ENCODE measurements around the gene SPATA32. TPM values are rescaled to one million over a fixed set of nuclear protein-coding genes. Genes with fewer than 3 reads are reported as not detected.

The SPATA32 gene
- total RNA-seq, 1 donor from 2014 or later = not detected

GRCh38 chr17:45231481-45232116 is 30.3 kb downstream of the SPATA32 start:
- H3K4me3 ChIP-seq (ENCODE audit: low read depth, low read length) = no peak overlapping the region
- TF ChIP-seq, protein P1, sequence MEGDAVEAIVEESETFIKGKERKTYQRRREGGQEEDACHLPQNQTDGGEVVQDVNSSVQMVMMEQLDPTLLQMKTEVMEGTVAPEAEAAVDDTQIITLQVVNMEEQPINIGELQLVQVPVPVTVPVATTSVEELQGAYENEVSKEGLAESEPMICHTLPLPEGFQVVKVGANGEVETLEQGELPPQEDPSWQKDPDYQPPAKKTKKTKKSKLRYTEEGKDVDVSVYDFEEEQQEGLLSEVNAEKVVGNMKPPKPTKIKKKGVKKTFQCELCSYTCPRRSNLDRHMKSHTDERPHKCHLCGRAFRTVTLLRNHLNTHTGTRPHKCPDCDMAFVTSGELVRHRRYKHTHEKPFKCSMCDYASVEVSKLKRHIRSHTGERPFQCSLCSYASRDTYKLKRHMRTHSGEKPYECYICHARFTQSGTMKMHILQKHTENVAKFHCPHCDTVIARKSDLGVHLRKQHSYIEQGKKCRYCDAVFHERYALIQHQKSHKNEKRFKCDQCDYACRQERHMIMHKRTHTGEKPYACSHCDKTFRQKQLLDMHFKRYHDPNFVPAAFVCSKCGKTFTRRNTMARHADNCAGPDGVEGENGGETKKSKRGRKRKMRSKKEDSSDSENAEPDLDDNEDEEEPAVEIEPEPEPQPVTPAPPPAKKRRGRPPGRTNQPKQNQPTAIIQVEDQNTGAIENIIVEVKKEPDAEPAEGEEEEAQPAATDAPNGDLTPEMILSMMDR (conservative IDR thresholded peaks at IDR 0.05; ENCODE audit: low read depth, low read length) = peak; percentile 56
- DNase-seq (ENCODE audit: low read depth) = no peak

- DNase-seq (ENCODE audit: low read depth) = no peak
- no peak overlapping the region for H3K4me3 ChIP-seq (ENCODE audit: low read depth, low read length)
- TF ChIP-seq, protein P1 (conservative IDR thresholded peaks at IDR 0.05; ENCODE audit: low read depth, low read length) = no peak
These were observed 31.0 kb downstream of the SPATA32 start for GRCh38 chr17:45230787-45231480.

- TF ChIP-seq, protein P1 (conservative IDR thresholded peaks at IDR 0.05; ENCODE audit: low read depth, low read length) = no peak
- no peak for DNase-seq (ENCODE audit: low read depth)
- H3K4me3 ChIP-seq (ENCODE audit: low read depth, low read length) = no peak overlapping the region
These were observed 31.5 kb downstream of the SPATA32 start for GRCh38 chr17:45230410-45230786.

DNA sequence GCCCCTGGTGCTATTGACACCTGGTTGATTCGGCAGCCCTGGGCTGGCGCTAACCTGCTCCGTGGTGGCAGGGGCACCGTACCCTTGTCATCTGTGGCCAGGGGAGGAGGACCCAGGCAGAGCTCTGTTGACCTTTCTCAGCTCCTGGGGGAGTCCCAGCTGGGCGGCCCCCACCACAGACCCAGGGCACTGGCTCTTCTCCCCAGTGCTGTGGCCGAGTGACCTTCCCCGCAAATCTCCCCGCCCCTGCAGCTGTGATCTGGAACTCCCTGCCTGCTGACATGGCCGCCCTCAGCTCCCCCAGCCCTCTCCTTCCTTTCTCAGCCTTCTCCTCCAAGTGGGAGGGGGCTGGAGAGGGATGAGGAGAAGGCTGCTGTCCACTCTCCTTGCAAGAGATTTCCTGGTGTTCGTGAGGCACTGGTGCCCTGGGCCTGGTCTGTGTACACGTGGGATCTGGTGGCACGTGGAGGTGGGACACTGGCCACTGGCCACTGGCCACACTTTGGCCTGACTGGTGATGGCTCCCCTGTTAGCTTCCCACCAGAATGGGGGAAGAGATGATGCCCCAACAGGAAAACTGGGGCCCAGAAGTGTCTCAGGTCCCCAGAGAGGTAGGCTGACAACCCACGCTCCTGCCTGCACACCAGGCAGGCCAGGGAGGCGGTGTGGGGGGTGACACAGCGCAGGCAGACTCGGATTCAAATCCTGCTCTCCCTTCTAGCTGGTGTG is 32.0 kb downstream of the SPATA32 start:
- DNase-seq (ENCODE audit: low read depth) = no peak
- H3K4me3 ChIP-seq (ENCODE audit: low read depth, low read length) = no peak overlapping the region
- TF ChIP-seq, protein P1 (conservative IDR thresholded peaks at IDR 0.05; ENCODE audit: low read depth, low read length) = no peak

DNA sequence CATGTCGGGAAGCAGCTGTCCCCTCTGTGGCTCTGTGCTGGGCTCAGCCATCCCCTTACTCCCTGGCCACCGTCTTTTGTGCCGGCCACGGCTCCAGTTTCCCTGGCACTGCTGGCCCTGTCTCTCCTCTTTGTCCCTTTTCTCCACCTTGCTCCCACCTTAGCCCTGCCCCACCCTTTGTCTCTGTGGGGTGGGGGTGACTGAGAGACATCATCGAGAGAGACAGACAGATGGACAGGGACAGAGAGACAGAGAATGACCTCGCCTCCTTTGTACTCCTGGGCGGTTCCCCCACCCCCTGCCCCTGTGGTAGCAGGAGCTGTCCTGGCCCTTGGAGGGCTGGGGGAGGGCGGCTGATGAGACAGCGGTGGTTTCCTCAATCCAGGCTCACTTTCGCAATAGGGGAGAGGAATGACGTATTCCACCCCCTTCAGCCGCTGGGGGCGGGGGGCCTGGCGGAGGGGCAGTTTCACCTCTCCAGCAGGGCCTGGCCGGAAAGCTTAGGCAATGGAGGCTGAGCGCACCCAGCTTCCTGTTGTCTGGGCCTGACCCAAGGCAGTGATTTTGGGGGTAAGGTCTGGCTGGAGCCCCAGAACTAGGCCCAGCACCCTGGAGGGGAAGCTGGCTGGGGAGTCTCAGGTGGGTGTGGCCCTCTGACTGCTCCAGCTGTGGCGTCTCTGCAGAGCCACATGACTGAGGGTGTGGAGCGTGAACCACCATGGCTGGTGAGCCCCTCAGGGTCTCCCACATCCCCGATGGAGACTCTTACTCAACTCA is 32.9 kb downstream of the SPATA32 start:
- DNase-seq (ENCODE audit: low read depth) = no peak
- no peak overlapping the region for H3K4me3 ChIP-seq (ENCODE audit: low read depth, low read length)
- TF ChIP-seq, protein P1 (conservative IDR thresholded peaks at IDR 0.05; ENCODE audit: low read depth, low read length) = no peak

GRCh38 chr17:45227926-45228762 is 33.8 kb downstream of the SPATA32 start:
- no peak overlapping the region for H3K4me3 ChIP-seq (ENCODE audit: low read depth, low read length)
- DNase-seq (ENCODE audit: low read depth) = no peak
- TF ChIP-seq, protein P1 (conservative IDR thresholded peaks at IDR 0.05; ENCODE audit: low read depth, low read length) = no peak
